ENCODE data around the gene SIL1. TPM values are rescaled to one million over a fixed set of nuclear protein-coding genes. Genes with fewer than 3 reads are reported as not detected.

SIL1 gene
- total RNA-seq, 4 donors from 2014 or later, result 20.3 to 39.2 (median 29.1) TPM

DNA sequence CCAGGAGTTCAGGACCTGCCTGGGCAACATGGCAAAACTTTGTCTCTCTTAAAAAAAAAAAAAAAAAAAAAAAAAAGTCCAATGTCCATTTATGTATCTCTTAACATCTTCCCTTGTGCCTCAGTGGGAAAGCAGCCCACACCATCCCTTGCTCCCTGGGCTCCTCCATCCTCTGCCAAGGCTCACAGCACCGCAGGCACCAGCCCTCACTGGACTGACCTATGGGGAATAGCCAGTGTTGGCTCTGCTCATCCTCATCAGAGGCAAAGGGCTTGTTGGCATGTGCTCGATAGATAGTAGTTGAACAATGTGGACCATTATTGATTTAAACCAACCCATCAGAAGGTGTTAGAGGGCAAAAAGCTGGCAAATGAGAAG is 261.2 kb downstream of the SIL1 start:
- H3K36me3 ChIP-seq, result peaks cover 29 to 45% (median 40%) of the 10 kb centered on the region in 4 donors
- H3K27ac ChIP-seq (replicated peaks in 1 of 4), result peak overlapping the region in 3 of 4 donors; percentile 7 to 31 (median 20)
- H3K9me3 ChIP-seq, result no peaks in the 10 kb centered on the region
- intact Hi-C loops (cut with DNase I), result no loop called here
- H3K4me1 ChIP-seq, result peaks cover 11 to 19% (median 14%) of the 10 kb centered on the region in 4 donors
- DNase-seq (ENCODE audit: extremely low spot score), result no peak
- 86% methylated on average over 2 of the region's 2 CpGs for WGBS
- H3K27me3 ChIP-seq, result no peaks in the 10 kb centered on the region
- H3K4me3 ChIP-seq, result no peak overlapping the region
- TF ChIP-seq POLR2AphosphoS5 (IDR thresholded peaks at IDR 0.05) (no peak), POLR2A (IDR thresholded peaks at IDR 0.05; ENCODE audit: low read depth) (no peak), EP300 (IDR thresholded peaks at IDR 0.05) (no peak)
- TF ChIP-seq, protein P1, sequence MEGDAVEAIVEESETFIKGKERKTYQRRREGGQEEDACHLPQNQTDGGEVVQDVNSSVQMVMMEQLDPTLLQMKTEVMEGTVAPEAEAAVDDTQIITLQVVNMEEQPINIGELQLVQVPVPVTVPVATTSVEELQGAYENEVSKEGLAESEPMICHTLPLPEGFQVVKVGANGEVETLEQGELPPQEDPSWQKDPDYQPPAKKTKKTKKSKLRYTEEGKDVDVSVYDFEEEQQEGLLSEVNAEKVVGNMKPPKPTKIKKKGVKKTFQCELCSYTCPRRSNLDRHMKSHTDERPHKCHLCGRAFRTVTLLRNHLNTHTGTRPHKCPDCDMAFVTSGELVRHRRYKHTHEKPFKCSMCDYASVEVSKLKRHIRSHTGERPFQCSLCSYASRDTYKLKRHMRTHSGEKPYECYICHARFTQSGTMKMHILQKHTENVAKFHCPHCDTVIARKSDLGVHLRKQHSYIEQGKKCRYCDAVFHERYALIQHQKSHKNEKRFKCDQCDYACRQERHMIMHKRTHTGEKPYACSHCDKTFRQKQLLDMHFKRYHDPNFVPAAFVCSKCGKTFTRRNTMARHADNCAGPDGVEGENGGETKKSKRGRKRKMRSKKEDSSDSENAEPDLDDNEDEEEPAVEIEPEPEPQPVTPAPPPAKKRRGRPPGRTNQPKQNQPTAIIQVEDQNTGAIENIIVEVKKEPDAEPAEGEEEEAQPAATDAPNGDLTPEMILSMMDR (IDR thresholded peaks at IDR 0.05), result no peak

DNA sequence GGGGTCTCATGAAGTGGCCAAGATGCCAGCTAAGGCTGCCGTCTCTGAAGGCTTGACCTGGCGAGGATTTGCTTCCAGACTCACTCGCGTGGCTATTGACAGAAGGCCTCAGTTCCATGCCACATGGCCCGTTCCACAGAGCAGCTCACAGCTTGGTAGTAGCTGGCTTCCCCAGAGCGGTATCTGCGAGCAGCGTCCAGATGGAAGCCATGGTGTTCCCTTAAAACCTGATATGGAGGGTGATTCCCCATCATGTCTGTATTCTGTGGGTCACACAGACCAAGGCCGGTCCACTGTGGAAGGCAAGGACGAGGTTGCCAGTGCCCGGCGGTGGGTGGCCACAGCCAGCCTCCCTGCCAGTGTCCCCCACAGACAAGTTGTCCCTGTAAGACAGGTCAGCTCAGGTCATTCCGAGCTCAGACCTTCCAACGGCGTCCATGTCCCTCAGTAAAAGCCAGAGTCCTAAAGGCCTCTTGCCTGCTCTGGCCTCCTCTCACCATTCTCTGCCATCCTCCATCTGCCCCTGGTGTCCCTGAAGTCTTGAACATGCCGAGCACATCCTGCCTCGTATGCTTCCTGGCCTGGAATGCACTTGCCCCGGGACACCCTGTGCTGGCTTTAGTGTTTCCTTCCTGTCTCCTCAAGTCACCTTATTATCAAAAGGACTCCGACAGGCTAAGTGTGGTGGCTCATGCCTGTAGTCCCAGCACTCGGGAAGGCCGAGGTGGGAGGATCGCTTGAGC is 261.8 kb downstream of the SIL1 start:
- H3K9me3 ChIP-seq, result no peaks in the 10 kb centered on the region
- TF ChIP-seq POLR2AphosphoS5 (IDR thresholded peaks at IDR 0.05), result peak; percentile 65 to 68
- TF ChIP-seq, protein P1 (IDR thresholded peaks at IDR 0.05), result no peak
- H3K27ac ChIP-seq (replicated peaks in 1 of 4), result peak overlapping the region; percentile 20 to 63 (median 31)
- intact Hi-C loops (cut with DNase I), result no loop called here
- peaks cover 11 to 19% (median 14%) of the 10 kb centered on the region in 4 donors for H3K4me1 ChIP-seq
- H3K4me3 ChIP-seq, result no peak overlapping the region
- no peak for DNase-seq (ENCODE audit: extremely low spot score)
- no peaks in the 10 kb centered on the region for H3K27me3 ChIP-seq
- peaks cover 35 to 51% (median 45%) of the 10 kb centered on the region in 4 donors for H3K36me3 ChIP-seq
- WGBS, result 81% methylated on average over 22 of the region's 22 CpGs

DNA sequence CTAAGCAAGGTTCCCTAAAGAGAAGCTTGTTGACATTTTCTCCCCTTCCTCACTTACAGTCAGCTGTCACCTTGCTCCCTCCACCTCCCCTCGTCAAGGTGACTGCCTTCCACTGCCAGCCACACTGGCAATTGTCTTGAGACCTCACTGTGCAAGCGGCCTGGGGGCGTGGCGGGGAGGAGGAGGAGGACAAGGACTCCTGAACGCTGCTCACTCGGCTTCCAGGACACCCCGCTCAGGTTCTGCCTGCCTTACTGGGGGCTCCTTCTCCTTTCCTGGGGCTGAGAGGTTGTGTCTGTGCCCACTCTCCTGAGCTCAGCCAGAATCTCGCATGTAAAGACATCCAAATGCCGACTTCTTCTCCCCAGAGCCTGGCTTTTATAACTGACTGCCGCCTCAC is 262.7 kb downstream of the SIL1 start:
- Histone ChIP-seq H3K27me3 (no peaks in the 10 kb centered on the region), H3K4me1 (peaks cover 11 to 19% (median 14%) of the 10 kb centered on the region in 4 donors), H3K4me3 (no peak overlapping the region), H3K27ac (replicated peaks in 1 of 4) (peak overlapping the region in 1 of 4 donors; percentile 63), H3K9me3 (no peaks in the 10 kb centered on the region), H3K36me3 (peaks cover 44 to 60% (median 54%) of the 10 kb centered on the region in 4 donors)
- TF ChIP-seq POLR2A (IDR thresholded peaks at IDR 0.05; ENCODE audit: low read depth) (no peak), EP300 (IDR thresholded peaks at IDR 0.05) (no peak), POLR2AphosphoS5 (IDR thresholded peaks at IDR 0.05) (peak in 1 of 2 donors; percentile 30)
- TF ChIP-seq, protein P1 (IDR thresholded peaks at IDR 0.05), result no peak
- no peak for DNase-seq (ENCODE audit: extremely low spot score)
- intact Hi-C loops (cut with DNase I), result no loop called here
- 86% methylated on average over 10 of the region's 10 CpGs for WGBS

DNA sequence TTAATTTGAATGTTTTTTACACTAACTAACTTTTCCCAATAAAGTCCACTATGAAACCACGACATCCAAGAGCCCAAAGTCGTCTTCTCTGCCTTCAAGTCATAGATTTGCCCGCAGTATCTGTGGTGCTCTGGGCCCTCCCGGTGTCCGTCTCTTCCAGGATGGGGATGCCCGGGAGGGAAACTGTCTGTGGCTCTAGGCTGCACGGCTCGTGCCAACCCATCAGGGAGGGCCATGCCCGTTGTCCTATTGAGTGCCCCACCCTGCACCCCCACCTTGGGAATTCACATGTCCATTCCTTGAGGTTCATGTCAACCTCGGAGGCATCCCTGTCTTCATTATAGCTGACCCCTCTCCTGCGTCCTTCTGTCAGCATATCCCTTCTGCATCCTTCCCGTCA is 263.2 kb downstream of the SIL1 start:
- no peak for DNase-seq (ENCODE audit: extremely low spot score)
- Histone ChIP-seq H3K36me3 (peaks cover 49 to 65% (median 59%) of the 10 kb centered on the region in 4 donors), H3K4me3 (no peak overlapping the region), H3K27ac (replicated peaks in 1 of 4) (no peak overlapping the region), H3K4me1 (peaks cover 11 to 19% (median 14%) of the 10 kb centered on the region in 4 donors), H3K27me3 (no peaks in the 10 kb centered on the region), H3K9me3 (no peaks in the 10 kb centered on the region)
- intact Hi-C loops (cut with DNase I), result no loop called here
- WGBS, result 87% methylated on average over 12 of the region's 12 CpGs
- no peak for TF ChIP-seq POLR2A (IDR thresholded peaks at IDR 0.05; ENCODE audit: low read depth)

DNA sequence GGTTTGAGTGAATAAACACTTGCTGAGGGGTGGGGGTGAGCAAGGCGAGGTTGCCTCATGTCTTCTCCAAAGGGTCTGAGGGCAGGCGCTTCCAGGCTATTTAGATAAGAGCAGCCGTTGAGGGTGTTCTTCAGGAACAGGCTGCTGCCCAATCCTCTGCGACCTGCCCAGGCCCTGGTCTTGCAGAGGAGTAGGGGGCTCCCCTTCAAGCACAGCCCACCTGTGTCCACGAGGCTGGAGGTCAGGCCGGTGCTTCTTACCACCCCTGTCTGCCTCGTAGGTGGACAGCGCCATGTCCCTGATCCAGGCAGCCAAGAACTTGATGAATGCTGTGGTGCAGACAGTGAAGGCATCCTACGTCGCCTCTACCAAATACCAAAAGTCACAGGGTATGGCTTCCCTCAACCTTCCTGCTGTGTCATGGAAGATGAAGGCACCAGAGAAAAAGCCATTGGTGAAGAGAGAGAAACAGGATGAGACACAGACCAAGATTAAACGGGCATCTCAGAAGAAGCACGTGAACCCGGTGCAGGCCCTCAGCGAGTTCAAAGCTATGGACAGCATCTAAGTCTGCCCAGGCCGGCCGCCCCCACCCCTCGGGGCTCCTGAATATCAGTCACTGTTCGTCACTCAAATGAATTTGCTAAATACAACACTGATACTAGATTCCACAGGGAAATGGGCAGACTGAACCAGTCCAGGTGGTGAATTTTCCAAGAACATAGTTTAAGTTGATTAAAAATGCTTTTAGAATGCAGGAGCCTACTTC is 264.5 kb downstream of the SIL1 start:
- 91% methylated on average over 14 of the region's 18 CpGs for WGBS
- Histone ChIP-seq H3K36me3 (peaks cover 61 to 76% (median 72%) of the 10 kb centered on the region in 4 donors), H3K27ac (replicated peaks in 1 of 4) (no peak overlapping the region), H3K9me3 (no peaks in the 10 kb centered on the region), H3K4me1 (peaks cover 11 to 28% (median 14%) of the 10 kb centered on the region in 4 donors), H3K4me3 (no peak overlapping the region), H3K27me3 (no peaks in the 10 kb centered on the region)
- no peak for TF ChIP-seq POLR2A (IDR thresholded peaks at IDR 0.05; ENCODE audit: low read depth)
- no peak for TF ChIP-seq POLR2AphosphoS5 (IDR thresholded peaks at IDR 0.05)
- TF ChIP-seq, protein P1 (IDR thresholded peaks at IDR 0.05), result no peak
- no peak for TF ChIP-seq EP300 (IDR thresholded peaks at IDR 0.05)
- intact Hi-C loops (cut with DNase I), result no loop called here
- no peak for DNase-seq (ENCODE audit: extremely low spot score)

Data from esophagus muscularis mucosa (tissue), 4 donors.